IPS-18a (cell line): ENCODE measurements around the gene HLF.
A peak's percentile ranks its signal among the peaks of the same experiment; 100 is the strongest.

Experiments used
- H3K27ac ChIP-seq: one replicate; pipeline ENCODE4 v1.5.1; 2013; ENCODE audit warnings: low read length
- H3K27me3 ChIP-seq: one replicate; pipeline ENCODE4 v1.6.1; 2013; ENCODE audit warnings: mild to moderate bottlenecking, low read length; ENCODE audit not compliant: control insufficient read depth, insufficient read depth
- H3K36me3 ChIP-seq: one replicate; pipeline ENCODE4 v1.6.1; 2013; ENCODE audit warnings: low read depth, low read length; ENCODE audit not compliant: control insufficient read depth
- H3K4me1 ChIP-seq: one replicate; pipeline ENCODE4 v1.6.1; 2013; ENCODE audit warnings: low read depth, low read length; ENCODE audit not compliant: control insufficient read depth
- H3K4me3 ChIP-seq: one replicate; pipeline ENCODE4 v1.5.1; 2013; ENCODE audit warnings: low read length
- H3K9ac ChIP-seq: one replicate; pipeline ENCODE4 v1.6.1; 2013; ENCODE audit warnings: mild to moderate bottlenecking, low read length, moderate library complexity
- H3K9me3 ChIP-seq: one replicate; pipeline ENCODE4 v1.6.1; 2013; ENCODE audit warnings: low read depth, low read length; ENCODE audit not compliant: control insufficient read depth

HLF gene

GRCh38 chr17:55346658-55347057 is 81.9 kb downstream of the HLF start:
- H3K9ac ChIP-seq, result no peak overlapping the region
- H3K4me1 ChIP-seq, result peaks cover 12% of the 10 kb centered on the region
- no peak overlapping the region for H3K27ac ChIP-seq
- no peak overlapping the region for H3K4me3 ChIP-seq
- H3K27me3 ChIP-seq, result no peaks in the 10 kb centered on the region
- no peaks in the 10 kb centered on the region for H3K9me3 ChIP-seq
- H3K36me3 ChIP-seq, result no peaks in the 10 kb centered on the region

- no peak overlapping the region for H3K4me3 ChIP-seq
- H3K27me3 ChIP-seq, result no peaks in the 10 kb centered on the region
- H3K9me3 ChIP-seq, result no peaks in the 10 kb centered on the region
- H3K4me1 ChIP-seq, result peaks cover 12% of the 10 kb centered on the region
- no peak overlapping the region for H3K9ac ChIP-seq
- H3K27ac ChIP-seq, result no peak overlapping the region
- H3K36me3 ChIP-seq, result no peaks in the 10 kb centered on the region
Measured at GRCh38 chr17:55347341-55347740, 82.6 kb downstream of the HLF start.

GRCh38 chr17:55348749-55349354 is 84.1 kb downstream of the HLF start:
- Histone ChIP-seq H3K36me3 (no peaks in the 10 kb centered on the region), H3K27me3 (no peaks in the 10 kb centered on the region), H3K9me3 (no peaks in the 10 kb centered on the region), H3K27ac (no peak overlapping the region), H3K9ac (no peak overlapping the region), H3K4me3 (no peak overlapping the region), H3K4me1 (peaks cover 12% of the 10 kb centered on the region)

- Histone ChIP-seq H3K27ac (peak overlapping the region; percentile 7), H3K36me3 (no peaks in the 10 kb centered on the region), H3K9me3 (no peaks in the 10 kb centered on the region), H3K4me1 (peaks cover 12% of the 10 kb centered on the region), H3K27me3 (no peaks in the 10 kb centered on the region), H3K9ac (no peak overlapping the region), H3K4me3 (no peak overlapping the region)
Measured at GRCh38 chr17:55350825-55351205, 86.1 kb downstream of the HLF start.

GRCh38 chr17:55351226-55351625 is 86.5 kb downstream of the HLF start:
- Histone ChIP-seq H3K4me1 (peaks cover 12% of the 10 kb centered on the region), H3K27ac (peak overlapping the region; percentile 7), H3K9ac (no peak overlapping the region), H3K27me3 (no peaks in the 10 kb centered on the region), H3K9me3 (no peaks in the 10 kb centered on the region), H3K4me3 (no peak overlapping the region), H3K36me3 (no peaks in the 10 kb centered on the region)

GRCh38 chr17:55354010-55354409 is 89.2 kb downstream of the HLF start:
- H3K9me3 ChIP-seq, result no peaks in the 10 kb centered on the region
- no peak overlapping the region for H3K9ac ChIP-seq
- no peak overlapping the region for H3K4me3 ChIP-seq
- no peak overlapping the region for H3K27ac ChIP-seq
- no peaks in the 10 kb centered on the region for H3K36me3 ChIP-seq
- H3K4me1 ChIP-seq, result peaks cover 16% of the 10 kb centered on the region
- no peaks in the 10 kb centered on the region for H3K27me3 ChIP-seq

- Histone ChIP-seq H3K4me1 (peaks cover 16% of the 10 kb centered on the region), H3K36me3 (no peaks in the 10 kb centered on the region), H3K4me3 (no peak overlapping the region), H3K27ac (no peak overlapping the region), H3K27me3 (no peaks in the 10 kb centered on the region), H3K9me3 (no peaks in the 10 kb centered on the region), H3K9ac (no peak overlapping the region)
Measured at GRCh38 chr17:55354941-55355340, 90.2 kb downstream of the HLF start.

GRCh38 chr17:55356434-55357328 is 91.9 kb downstream of the HLF start:
- no peak overlapping the region for H3K9ac ChIP-seq

GRCh38 chr17:55360971-55361370 is 96.2 kb downstream of the HLF start:
- no peaks in the 10 kb centered on the region for H3K27me3 ChIP-seq
- peaks cover 4% of the 10 kb centered on the region for H3K4me1 ChIP-seq
- H3K27ac ChIP-seq, result no peak overlapping the region
- no peaks in the 10 kb centered on the region for H3K9me3 ChIP-seq
- H3K36me3 ChIP-seq, result no peaks in the 10 kb centered on the region
- no peak overlapping the region for H3K4me3 ChIP-seq
- no peak overlapping the region for H3K9ac ChIP-seq

More at GRCh38 chr17:55356434-55357328, 91.9 kb downstream of the HLF start:
- H3K36me3 ChIP-seq, result no peaks in the 10 kb centered on the region
- H3K27ac ChIP-seq, result no peak overlapping the region
- H3K4me1 ChIP-seq, result peaks cover 4% of the 10 kb centered on the region
- H3K9me3 ChIP-seq, result no peaks in the 10 kb centered on the region
- H3K27me3 ChIP-seq, result no peaks in the 10 kb centered on the region
- no peak overlapping the region for H3K4me3 ChIP-seq

- no peaks in the 10 kb centered on the region for H3K27me3 ChIP-seq
- no peak overlapping the region for H3K9ac ChIP-seq
- H3K4me3 ChIP-seq, result no peak overlapping the region
- no peaks in the 10 kb centered on the region for H3K4me1 ChIP-seq
- no peaks in the 10 kb centered on the region for H3K36me3 ChIP-seq
- no peak overlapping the region for H3K27ac ChIP-seq
- H3K9me3 ChIP-seq, result no peaks in the 10 kb centered on the region
Measured at GRCh38 chr17:55363033-55363432, 98.3 kb downstream of the HLF start.

GRCh38 chr17:55366020-55366481 is 101.3 kb downstream of the HLF start:
- Histone ChIP-seq H3K27ac (no peak overlapping the region), H3K9me3 (no peaks in the 10 kb centered on the region), H3K36me3 (no peaks in the 10 kb centered on the region), H3K27me3 (no peaks in the 10 kb centered on the region), H3K4me3 (no peak overlapping the region), H3K9ac (no peak overlapping the region), H3K4me1 (no peaks in the 10 kb centered on the region)

GRCh38 chr17:55368706-55369105 is 103.9 kb downstream of the HLF start:
- Histone ChIP-seq H3K36me3 (no peaks in the 10 kb centered on the region), H3K9ac (no peak overlapping the region), H3K27ac (no peak overlapping the region), H3K9me3 (no peaks in the 10 kb centered on the region), H3K4me1 (no peaks in the 10 kb centered on the region), H3K4me3 (no peak overlapping the region), H3K27me3 (no peaks in the 10 kb centered on the region)
